Measurements from ENCODE around the gene SRPK2. TPM values are rescaled to one million over a fixed set of nuclear protein-coding genes. Genes with fewer than 3 reads are reported as not detected.

Gene SRPK2

DNA sequence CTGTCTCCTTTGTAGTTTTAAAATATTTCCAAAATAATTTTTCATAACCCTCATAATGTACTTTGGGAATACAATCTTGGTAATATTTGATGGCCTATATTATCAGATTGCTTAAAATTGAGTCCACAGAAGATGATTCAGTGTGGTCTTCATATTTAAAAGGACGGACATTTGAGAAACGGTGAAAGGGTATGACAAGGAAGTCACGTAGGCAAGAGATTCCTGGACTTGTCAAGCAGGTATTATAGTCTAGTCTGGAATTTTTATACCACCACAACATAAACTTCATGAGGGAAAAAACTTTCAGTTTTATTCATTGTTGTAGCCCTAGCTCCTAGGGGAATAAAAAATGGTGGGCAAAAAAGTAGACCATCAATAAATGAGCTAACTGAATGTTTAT lies 292.4 kb downstream of the SRPK2 start:
- H3K27me3 ChIP-seq (ENCODE audit: control insufficient read depth, insufficient read depth, low read length) = no peaks in the 10 kb centered on the region
- H3K36me3 ChIP-seq (ENCODE audit: insufficient read depth, low read length) = peaks cover 44% of the 10 kb centered on the region

DNA sequence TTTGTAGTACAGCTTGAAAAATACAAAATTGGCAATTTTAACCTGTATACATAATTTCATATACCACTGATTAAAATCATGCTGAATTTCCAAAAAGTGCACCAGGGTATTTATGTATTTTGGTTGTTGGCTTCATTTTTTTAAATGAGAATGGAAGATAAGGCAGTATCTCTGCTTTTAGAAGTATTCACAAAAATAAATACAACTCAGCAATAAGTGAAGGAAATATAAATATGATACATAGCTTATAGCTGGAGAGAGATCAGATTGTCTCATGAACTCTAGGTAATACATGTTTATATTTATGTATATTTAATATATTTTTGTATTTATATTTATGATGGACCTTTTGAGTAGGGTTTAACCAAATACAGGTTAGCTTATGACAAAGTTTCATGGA lies 293.8 kb downstream of the SRPK2 start:
- Histone ChIP-seq H3K36me3 (ENCODE audit: insufficient read depth, low read length) (peaks cover 38% of the 10 kb centered on the region), H3K4me1 (ENCODE audit: control insufficient read depth, insufficient read depth, low read length) (peaks cover 27% of the 10 kb centered on the region), H3K4me2 (ENCODE audit: low read length) (no peak overlapping the region), H3K9ac (ENCODE audit: low read depth, low read length) (no peak overlapping the region), H3K27me3 (ENCODE audit: control insufficient read depth, insufficient read depth, low read length) (no peaks in the 10 kb centered on the region), H3K4me3 (ENCODE audit: low read length) (no peak overlapping the region), H3K9me3 (replicated peaks; ENCODE audit: low read length) (no peaks in the 10 kb centered on the region)

More for the DNA sequence above, 292.4 kb downstream of the SRPK2 start:
- Histone ChIP-seq H3K4me1 (ENCODE audit: control insufficient read depth, insufficient read depth, low read length) (peaks cover 27% of the 10 kb centered on the region), H3K4me3 (ENCODE audit: low read length) (no peak overlapping the region), H3K9me3 (replicated peaks; ENCODE audit: low read length) (no peaks in the 10 kb centered on the region), H3K9ac (ENCODE audit: low read depth, low read length) (no peak overlapping the region), H3K4me2 (ENCODE audit: low read length) (no peak overlapping the region)

DNA sequence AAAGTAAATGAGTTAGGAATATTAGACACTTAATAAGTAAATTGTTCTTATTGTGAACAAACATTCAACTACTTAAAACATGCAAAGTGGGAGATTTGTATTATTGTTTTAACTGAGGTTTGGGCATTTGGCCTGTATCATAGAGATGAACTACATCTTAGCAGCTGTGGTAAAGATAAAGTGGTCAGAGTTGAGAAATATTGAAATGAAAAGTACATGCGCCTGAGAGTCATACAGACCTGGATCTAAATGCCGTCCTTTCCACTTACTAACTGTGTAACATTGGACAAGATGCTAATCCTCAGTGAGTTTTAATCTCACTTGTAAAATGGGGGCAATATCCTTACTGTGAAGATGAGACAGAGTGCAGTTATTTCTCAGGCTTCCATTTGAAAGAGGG lies 300.3 kb downstream of the SRPK2 start:
- H3K27me3 ChIP-seq (ENCODE audit: control insufficient read depth, insufficient read depth, low read length) = no peaks in the 10 kb centered on the region
- no peak overlapping the region for H3K9ac ChIP-seq (ENCODE audit: low read depth, low read length)
- H3K4me1 ChIP-seq (ENCODE audit: control insufficient read depth, insufficient read depth, low read length) = peaks cover 4% of the 10 kb centered on the region
- no peaks in the 10 kb centered on the region for H3K9me3 ChIP-seq (replicated peaks; ENCODE audit: low read length)
- no peak overlapping the region for H3K4me2 ChIP-seq (ENCODE audit: low read length)
- peaks cover 36% of the 10 kb centered on the region for H3K36me3 ChIP-seq (ENCODE audit: insufficient read depth, low read length)
- H3K4me3 ChIP-seq (ENCODE audit: low read length) = no peak overlapping the region

DNA sequence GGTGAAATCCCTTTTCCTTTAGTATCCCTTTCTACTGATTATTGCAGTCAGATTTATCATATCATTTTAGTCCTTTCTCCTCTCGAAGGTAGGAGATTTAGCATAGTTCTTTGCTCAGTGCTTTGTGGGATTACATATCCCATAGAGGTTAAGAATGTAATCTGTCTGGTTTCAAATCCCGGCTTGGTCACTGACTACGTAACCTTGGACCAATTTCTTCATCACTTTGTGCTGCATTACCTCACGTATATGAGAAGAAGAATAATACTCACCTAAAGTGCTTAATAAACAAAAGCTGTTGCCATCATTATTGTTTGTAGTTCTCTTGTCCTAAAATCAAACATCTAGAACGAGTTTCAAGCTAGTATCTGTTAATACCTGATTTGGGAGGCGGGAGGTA lies 300.7 kb downstream of the SRPK2 start:
- H3K36me3 ChIP-seq (ENCODE audit: insufficient read depth, low read length) = peaks cover 40% of the 10 kb centered on the region

DNA sequence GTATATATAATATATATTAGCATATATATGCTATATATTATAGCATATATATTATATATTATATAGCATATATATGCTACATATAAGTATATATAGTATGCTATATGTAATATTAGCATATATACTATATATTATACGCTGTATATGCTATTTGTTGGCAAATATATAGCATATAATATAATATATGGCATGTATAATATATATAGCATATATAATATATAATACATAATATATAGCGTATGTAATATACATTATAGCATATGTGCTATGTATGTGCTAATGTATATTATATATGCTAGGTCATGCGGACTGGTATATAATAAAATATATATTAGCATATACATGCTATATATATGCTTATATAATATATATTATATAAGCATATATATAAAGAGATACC lies 301.9 kb downstream of the SRPK2 start:
- Histone ChIP-seq H3K9me3 (replicated peaks; ENCODE audit: low read length) (no peaks in the 10 kb centered on the region), H3K36me3 (ENCODE audit: insufficient read depth, low read length) (peaks cover 44% of the 10 kb centered on the region), H3K4me2 (ENCODE audit: low read length) (no peak overlapping the region), H3K27me3 (ENCODE audit: control insufficient read depth, insufficient read depth, low read length) (no peaks in the 10 kb centered on the region), H3K4me1 (ENCODE audit: control insufficient read depth, insufficient read depth, low read length) (peaks cover 4% of the 10 kb centered on the region), H3K9ac (ENCODE audit: low read depth, low read length) (no peak overlapping the region), H3K4me3 (ENCODE audit: low read length) (no peak overlapping the region)

More for the DNA sequence above, 300.7 kb downstream of the SRPK2 start:
- Histone ChIP-seq H3K4me3 (ENCODE audit: low read length) (no peak overlapping the region), H3K27me3 (ENCODE audit: control insufficient read depth, insufficient read depth, low read length) (no peaks in the 10 kb centered on the region), H3K4me2 (ENCODE audit: low read length) (no peak overlapping the region), H3K4me1 (ENCODE audit: control insufficient read depth, insufficient read depth, low read length) (peaks cover 4% of the 10 kb centered on the region), H3K9me3 (replicated peaks; ENCODE audit: low read length) (no peaks in the 10 kb centered on the region), H3K9ac (ENCODE audit: low read depth, low read length) (no peak overlapping the region)

DNA sequence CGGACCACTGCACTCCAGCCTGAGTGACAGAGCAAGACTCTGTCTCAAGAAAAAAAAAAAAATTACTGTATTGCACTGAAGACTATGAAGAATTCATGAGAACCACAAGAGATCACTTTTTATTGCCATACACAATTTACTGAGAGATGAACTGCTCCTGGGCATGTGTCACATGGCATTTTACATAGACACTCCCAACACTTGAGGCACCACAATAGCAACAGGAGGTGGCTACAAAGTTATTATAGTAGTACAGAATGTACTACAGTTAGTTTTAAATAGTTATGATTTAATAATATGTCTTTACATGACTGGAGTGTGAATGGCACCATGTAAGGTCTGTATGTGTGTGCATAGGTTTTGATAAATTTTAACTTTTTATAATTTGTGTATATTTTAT lies 304.1 kb downstream of the SRPK2 start:
- H3K9ac ChIP-seq (ENCODE audit: low read depth, low read length) = no peak overlapping the region
- peaks cover 41% of the 10 kb centered on the region for H3K36me3 ChIP-seq (ENCODE audit: insufficient read depth, low read length)
- H3K4me2 ChIP-seq (ENCODE audit: low read length) = no peak overlapping the region
- no peak overlapping the region for H3K4me3 ChIP-seq (ENCODE audit: low read length)
- no peaks in the 10 kb centered on the region for H3K9me3 ChIP-seq (replicated peaks; ENCODE audit: low read length)
- no peaks in the 10 kb centered on the region for H3K27me3 ChIP-seq (ENCODE audit: control insufficient read depth, insufficient read depth, low read length)
- peaks cover 4% of the 10 kb centered on the region for H3K4me1 ChIP-seq (ENCODE audit: control insufficient read depth, insufficient read depth, low read length)

DNA sequence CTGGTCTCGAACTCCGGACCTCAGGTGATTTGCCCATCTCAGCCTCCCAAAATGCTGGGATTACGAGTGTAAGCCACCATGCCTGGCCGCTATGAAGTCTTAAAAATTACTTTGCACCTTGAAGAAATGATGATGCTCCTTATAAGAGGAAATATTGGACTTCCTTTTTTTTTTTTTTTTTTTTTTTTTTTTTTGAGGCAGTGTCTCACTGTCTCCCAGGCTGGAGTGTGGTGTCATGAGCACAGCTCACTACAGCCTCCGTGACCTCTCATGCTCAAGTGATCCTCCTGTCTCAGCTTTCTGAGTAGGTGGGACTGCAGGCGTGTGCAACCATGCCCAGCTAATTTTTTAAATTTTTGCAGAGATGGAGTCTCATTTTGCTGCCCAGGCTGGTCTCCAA lies 309.4 kb downstream of the SRPK2 start:
- peaks cover 83% of the 10 kb centered on the region for H3K36me3 ChIP-seq (ENCODE audit: insufficient read depth, low read length)
- H3K4me3 ChIP-seq (ENCODE audit: low read length) = no peak overlapping the region
- no peaks in the 10 kb centered on the region for H3K9me3 ChIP-seq (replicated peaks; ENCODE audit: low read length)
- H3K4me2 ChIP-seq (ENCODE audit: low read length) = no peak overlapping the region
- no peak overlapping the region for H3K9ac ChIP-seq (ENCODE audit: low read depth, low read length)
- H3K27me3 ChIP-seq (ENCODE audit: control insufficient read depth, insufficient read depth, low read length) = no peaks in the 10 kb centered on the region
- no peaks in the 10 kb centered on the region for H3K4me1 ChIP-seq (ENCODE audit: control insufficient read depth, insufficient read depth, low read length)

DNA sequence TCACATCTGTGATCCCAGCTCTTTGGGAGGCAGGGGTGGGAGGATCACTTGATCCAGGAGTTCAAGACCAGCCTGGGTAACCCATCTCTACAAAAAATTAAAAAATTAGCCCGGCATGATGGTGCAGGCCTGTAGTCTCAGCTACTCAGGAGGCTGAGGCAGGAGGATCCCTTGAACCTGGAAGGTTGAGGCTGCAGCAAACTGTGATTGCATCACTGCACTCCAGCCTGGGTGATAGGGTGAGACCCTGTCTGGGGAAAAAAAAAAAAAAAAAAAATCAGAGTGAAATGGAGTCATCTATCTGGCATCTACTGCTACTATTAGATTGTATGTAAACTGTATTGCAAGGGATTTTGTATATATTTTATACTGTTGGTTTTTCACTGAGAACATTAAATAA lies 315.6 kb downstream of the SRPK2 start:
- no peak overlapping the region for H3K4me3 ChIP-seq (ENCODE audit: low read length)
- H3K4me2 ChIP-seq (ENCODE audit: low read length) = no peak overlapping the region
- no peak overlapping the region for H3K9ac ChIP-seq (ENCODE audit: low read depth, low read length)
- H3K9me3 ChIP-seq (replicated peaks; ENCODE audit: low read length) = no peaks in the 10 kb centered on the region
- H3K36me3 ChIP-seq (ENCODE audit: insufficient read depth, low read length) = peaks cover 84% of the 10 kb centered on the region
- no peaks in the 10 kb centered on the region for H3K4me1 ChIP-seq (ENCODE audit: control insufficient read depth, insufficient read depth, low read length)
- H3K27me3 ChIP-seq (ENCODE audit: control insufficient read depth, insufficient read depth, low read length) = no peaks in the 10 kb centered on the region

DNA sequence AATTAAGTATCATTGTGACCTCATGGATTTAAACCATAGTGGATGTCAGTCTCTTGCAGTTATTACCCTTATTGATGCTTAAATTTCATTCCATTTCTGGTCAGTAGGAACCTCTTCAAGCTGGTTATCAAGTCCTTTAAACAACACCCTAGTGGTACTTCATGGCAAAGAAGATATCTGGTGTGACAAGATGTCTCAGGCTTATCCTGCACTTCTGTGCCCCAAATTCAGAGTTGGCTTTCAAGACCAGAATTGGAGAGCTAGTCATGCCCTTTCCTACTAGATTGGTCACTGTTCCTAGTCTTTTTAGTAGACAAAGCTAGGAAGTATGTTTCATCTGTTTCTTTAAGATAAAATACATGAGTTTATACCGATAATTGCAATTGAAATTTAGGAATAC lies 319.8 kb downstream of the SRPK2 start:
- Histone ChIP-seq H3K36me3 (ENCODE audit: insufficient read depth, low read length) (peaks cover 77% of the 10 kb centered on the region), H3K9me3 (replicated peaks; ENCODE audit: low read length) (no peaks in the 10 kb centered on the region), H3K4me2 (ENCODE audit: low read length) (no peak overlapping the region), H3K9ac (ENCODE audit: low read depth, low read length) (no peak overlapping the region), H3K4me1 (ENCODE audit: control insufficient read depth, insufficient read depth, low read length) (no peaks in the 10 kb centered on the region), H3K4me3 (ENCODE audit: low read length) (no peak overlapping the region), H3K27me3 (ENCODE audit: control insufficient read depth, insufficient read depth, low read length) (no peaks in the 10 kb centered on the region)

DNA sequence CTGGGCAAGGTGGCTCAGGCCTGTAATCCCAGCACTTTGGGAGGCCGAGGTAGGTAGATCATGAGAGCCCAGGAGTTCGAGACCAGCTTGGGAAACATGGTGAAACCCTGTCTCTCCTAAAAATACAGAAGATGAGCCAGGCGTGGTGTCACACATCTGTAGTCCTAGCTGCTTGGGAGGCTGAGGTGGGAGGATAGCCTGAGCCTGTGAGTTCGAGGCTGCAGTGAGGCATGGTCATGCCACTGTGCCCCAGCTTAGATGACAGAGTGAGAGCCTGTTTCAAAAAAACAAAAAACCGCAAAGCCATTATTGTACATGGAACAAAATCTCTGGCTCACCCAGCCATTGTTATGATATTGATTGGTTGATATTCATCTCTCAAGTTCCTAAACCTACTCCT lies 321.0 kb downstream of the SRPK2 start:
- H3K27me3 ChIP-seq (ENCODE audit: control insufficient read depth, insufficient read depth, low read length) = no peaks in the 10 kb centered on the region
- H3K4me1 ChIP-seq (ENCODE audit: control insufficient read depth, insufficient read depth, low read length) = no peaks in the 10 kb centered on the region
- H3K9ac ChIP-seq (ENCODE audit: low read depth, low read length) = no peak overlapping the region
- peaks cover 74% of the 10 kb centered on the region for H3K36me3 ChIP-seq (ENCODE audit: insufficient read depth, low read length)
- no peak overlapping the region for H3K4me2 ChIP-seq (ENCODE audit: low read length)
- no peaks in the 10 kb centered on the region for H3K9me3 ChIP-seq (replicated peaks; ENCODE audit: low read length)
- H3K4me3 ChIP-seq (ENCODE audit: low read length) = no peak overlapping the region

Small RNAs within 50 kb of the gene (small RNA-seq; reads per million reads assigned to genes)
- gene AC005070.2 (not detected), gene RNU6-1322P (not detected)
